H1 (cell line): ENCODE measurements around the gene CACNA1B. TPM values are rescaled to one million over a fixed set of nuclear protein-coding genes. Genes with fewer than 3 reads are reported as not detected.

Experiments
- ASH2L ChIP-seq: fragments of 200-600, 300-600 bp; sonication (generic); IDR thresholded peaks from one replicate; pipeline ENCODE4 v1.7.1; 2017; ENCODE audit warnings: low read length
- ATF2 ChIP-seq: IDR thresholded peaks from 2 replicates; pipeline ENCODE4 v1.6.1; 2012; ENCODE audit warnings: low read length, inconsistent platforms
- CREB1 ChIP-seq: IDR thresholded peaks from 2 replicates; pipeline ENCODE4 v1.6.1; 2012; ENCODE audit warnings: inconsistent platforms
- CTBP2 ChIP-seq: IDR thresholded peaks from 2 replicates; pipeline ENCODE4 v1.7.0; 2011; ENCODE audit warnings: borderline replicate concordance, mild to moderate bottlenecking, moderate library complexity, mixed read lengths, low read length; ENCODE audit not compliant: insufficient read depth, insufficient read length
- RNF2 ChIP-seq: fragments of 200-900, 300-1000 bp; sonication (generic); IDR thresholded peaks from 2 replicates; pipeline ENCODE4 v1.7.1; 2016; ENCODE audit warnings: borderline replicate concordance, low read depth, mild to moderate bottlenecking, antibody characterized with exemption, low read length; ENCODE audit not compliant: poor library complexity, severe bottlenecking; ENCODE audit errors: missing control alignments
- SAP30 ChIP-seq: fragments of 300-600 bp; sonication (generic); IDR thresholded peaks from 2 replicates; pipeline ENCODE4 v1.7.1; 2012; ENCODE audit warnings: low read length, moderate library complexity, mild to moderate bottlenecking, inconsistent platforms; ENCODE audit not compliant: insufficient read depth, insufficient replicate concordance
- SUZ12 ChIP-seq: fragments of 200-600 bp; sonication (generic); IDR thresholded peaks from 2 replicates; pipeline ENCODE4 v1.6.1; 2012; ENCODE audit warnings: mild to moderate bottlenecking, inconsistent platforms, low read length, moderate library complexity, mixed read lengths
- TBP ChIP-seq: IDR thresholded peaks from 2 replicates; pipeline ENCODE4 v1.6.1; 2011; ENCODE audit warnings: low read depth, low read length, improper control_type of control experiment
- polyA plus RNA-seq, 7 experiments: library from polyadenylated mRNA; depleted of rRNA in 3 of 7; stranded (reverse) in 5 of 7; unstranded in 2 of 7; fragments of >200 nt in 5 of 7; fragments of 200-250 nt in 2 of 7; gene quantifications; 1 replicate in 5 of 7; 2 replicates in 1 of 7; 4 replicates in 1 of 7; pipeline versions ENCODE4 v1.2.1 to v1.2.3, GENCODE V29; 2011 to 2013; ENCODE audit warnings: missing spikeins in 2 of 7, mixed read lengths in 2 of 7
- total RNA-seq: library from RNA; stranded (reverse); fragmentation: NEBNext Ultra II Directional; extraction: Animal tissue kit (Norgen Biotek cat#: 25700); gene quantifications from 2 replicates; pipeline ENCODE4 v1.2.1, GENCODE V29; 2021

CACNA1B gene
- total and polyA plus RNA-seq, 2 of the 8 experiments (the other 6 are each of a cell fraction or from before 2014, with no cell fraction given): 1.5 to 5.7 TPM

DNA sequence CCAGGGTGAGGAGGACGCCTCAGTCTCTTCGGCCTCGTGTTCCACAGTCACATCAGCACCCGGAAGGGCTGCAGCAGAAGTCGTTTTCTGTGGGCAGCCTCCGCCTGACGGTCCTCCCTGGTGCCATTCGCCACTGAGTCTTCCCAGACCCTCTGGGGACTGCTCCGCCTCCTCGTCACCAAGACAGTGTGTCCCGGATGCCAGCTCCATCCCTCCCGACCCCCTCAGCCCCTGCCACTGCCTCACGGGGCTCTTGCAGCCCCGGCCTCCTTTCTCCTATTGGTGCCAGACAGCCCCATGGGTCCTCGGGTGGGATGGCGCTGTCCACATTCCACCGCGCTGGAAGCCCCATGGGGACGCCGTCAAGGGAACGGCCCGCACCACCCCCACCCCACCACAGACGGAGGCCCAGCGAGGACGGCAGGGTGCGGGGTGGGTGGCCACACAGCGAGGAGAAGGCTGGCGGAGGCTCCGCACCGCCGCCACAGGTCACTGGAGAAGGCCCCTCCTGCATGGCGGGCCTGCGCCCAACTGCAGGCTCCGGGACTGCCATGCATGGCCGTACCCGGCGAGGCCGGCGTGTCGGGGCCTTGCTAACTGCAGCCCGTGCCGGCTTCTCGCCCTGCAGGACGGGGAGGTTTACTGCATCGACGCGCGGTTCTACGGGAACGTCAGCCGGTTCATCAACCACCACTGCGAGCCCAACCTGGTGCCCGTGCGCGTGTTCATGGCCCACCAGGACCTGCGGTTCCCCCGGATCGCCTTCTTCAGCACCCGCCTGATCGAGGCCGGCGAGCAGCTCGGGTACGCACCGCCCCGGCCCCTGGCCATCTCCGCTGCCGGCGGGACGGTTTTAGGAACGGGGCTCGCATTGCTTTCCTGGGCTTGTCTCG is 43.6 kb upstream of the CACNA1B start (continued):
- no peak for TF ChIP-seq SUZ12
- TF ChIP-seq CREB1: no peak
- TF ChIP-seq SAP30: no peak
- no peak for TF ChIP-seq RNF2
- no peak for TF ChIP-seq CTBP2
- no peak for TF ChIP-seq ATF2
- no peak for TF ChIP-seq TBP
- TF ChIP-seq ASH2L: no peak
